HG03039 (cell line): ENCODE data around the gene ZBTB16.

Source experiments
- ATAC-seq: cut with Tn5 transposase; IDR thresholded peaks from one replicate; pipeline ENCODE4 v1.9.1; 2021; ENCODE audit warnings: mild to moderate bottlenecking, moderate library complexity; ENCODE audit not compliant: unreplicated experiment

The ZBTB16 gene

DNA sequence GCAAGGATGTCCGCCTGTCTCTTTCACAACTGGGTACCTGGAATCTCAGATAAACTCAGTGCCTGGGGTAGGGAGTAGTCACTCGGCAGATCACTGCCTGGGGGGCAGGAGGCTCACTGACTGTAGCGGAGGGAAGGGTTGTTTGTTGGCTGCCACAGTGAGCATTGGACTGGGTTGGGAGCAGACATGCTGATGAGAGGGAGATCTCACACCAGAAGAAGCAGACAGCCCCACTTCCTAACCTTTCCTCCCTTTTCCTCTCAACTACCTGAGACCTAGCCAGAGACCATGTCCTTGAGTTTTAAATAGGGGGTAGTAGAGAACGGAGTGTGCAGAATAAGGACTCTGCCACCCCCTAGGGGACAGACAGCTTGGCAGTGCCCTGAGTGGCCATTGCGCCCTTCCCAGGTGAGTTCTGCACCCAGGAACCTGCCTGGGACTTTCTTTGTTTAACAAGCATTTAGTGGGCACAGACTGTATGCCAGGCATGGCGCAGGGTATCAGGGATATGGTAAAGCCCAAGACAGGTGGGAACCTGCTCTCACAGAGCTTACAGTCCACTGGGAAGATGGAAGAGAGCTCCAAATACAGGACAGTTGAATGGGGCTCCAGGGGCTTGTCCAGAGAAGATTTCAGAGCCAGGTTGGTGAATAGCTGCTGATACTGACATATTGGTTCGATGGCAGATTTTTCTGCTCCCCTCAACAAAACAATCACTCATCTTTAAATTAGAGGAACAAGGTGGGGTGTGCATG, 121.0 kb downstream of the ZBTB16 start:
- no peak for ATAC-seq

DNA sequence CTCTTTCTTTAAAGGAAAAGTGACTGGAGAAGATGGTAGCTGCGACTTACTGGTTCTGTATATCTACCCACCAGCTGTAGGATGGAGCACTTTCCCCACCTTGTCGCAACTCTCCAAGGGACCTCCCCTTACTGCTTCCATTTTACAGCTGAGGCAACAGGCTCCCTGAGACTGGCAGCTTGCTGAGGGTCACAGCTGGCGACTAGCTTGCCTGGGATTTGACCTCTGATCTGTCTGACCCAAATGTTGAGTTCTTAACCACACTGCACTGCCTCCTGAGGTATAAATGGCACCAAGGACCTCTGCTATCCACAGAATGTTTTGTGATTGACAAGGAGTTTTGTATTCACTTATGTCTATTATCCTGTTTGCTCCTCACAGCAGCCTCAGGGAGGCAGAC, 121.7 kb downstream of the ZBTB16 start:
- no peak for ATAC-seq

DNA sequence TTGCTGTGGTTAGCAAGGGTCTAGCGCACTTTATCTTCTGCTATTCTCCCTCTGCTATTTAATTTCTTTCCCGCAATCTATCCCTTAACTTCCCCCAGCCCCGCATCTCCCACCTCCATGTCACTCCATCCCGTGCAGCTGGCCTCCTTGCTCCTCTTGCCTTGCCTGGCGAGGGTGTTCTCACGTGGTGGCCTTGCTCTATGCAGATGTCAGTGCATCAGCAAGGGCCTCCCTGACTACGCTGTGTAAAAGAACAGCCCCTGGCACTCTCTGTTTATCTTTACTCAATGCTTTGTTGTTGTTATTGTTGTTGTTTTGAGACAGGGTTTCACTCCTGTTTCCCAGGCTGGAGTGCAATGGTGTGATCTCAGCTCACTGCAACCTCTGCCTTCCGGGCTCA, 122.2 kb downstream of the ZBTB16 start:
- no peak for ATAC-seq

DNA sequence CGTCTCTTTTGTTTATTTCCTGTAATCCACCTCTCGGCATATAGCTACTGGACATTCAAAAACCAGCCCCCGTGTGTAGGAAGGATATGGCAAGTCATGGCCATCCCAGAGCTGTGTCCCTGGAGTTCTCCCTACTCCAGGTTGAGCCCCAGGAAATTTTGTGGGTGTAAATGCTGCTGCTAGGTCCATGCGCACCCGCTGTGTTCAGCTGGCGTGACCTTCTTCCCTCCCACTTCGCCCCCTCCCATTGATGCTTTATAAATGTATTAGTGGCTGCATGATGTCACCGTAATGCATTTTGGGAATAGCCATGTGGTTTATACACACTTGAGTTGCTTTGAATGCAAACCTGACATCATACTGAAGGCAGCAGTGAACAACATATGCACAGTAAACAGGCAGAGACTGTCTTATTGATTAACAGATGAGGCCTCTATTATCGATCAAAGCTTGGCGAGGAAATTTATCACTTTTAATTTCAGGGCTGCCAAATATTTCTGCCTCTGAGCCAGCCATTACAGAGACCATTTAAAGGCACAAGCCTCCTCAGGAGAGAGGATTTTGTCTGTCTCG, 123.0 kb downstream of the ZBTB16 start:
- no peak for ATAC-seq

DNA sequence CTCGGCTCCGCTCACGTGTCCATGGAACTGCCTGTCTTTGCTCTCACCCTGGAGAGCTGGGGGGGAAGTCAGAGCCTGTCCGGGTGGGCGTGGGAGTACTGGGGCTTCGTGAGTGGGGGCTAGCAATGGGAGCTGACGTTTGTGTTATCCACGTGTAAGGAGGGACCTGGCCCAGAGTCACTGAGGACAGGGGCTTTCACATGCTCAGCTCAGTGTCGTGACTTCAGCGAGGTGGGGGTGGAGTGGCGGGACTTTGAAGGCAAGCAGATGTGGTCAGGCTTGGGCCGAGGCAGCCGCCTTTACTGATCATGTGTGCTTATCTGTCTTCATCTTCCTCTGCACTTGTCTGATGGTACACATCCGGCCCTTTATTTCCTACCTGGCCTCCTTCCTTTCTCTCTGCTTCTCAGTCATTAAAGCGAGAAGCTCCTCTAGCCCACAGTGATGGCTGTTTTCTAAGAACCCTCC, 123.6 kb downstream of the ZBTB16 start:
- ATAC-seq = no peak

DNA sequence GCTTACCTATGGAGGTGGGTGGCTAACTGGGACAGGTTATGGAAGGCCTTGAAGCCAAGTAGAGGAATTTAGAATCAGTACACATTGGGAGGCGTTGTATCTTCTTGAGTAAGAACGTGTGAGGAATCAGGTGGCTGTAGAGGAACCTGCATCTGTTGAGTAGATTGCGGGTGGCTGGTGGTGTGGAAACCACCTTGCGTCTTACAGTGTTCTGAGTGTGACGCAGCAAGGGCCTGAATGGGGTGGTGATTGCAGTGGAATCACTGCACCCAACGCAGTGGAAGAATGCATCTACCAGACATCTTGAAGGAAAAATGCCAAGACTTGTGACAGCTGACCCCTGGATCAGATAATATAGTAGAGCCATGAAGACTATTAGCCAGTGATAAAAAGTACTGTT, 125.9 kb downstream of the ZBTB16 start:
- no peak for ATAC-seq

DNA sequence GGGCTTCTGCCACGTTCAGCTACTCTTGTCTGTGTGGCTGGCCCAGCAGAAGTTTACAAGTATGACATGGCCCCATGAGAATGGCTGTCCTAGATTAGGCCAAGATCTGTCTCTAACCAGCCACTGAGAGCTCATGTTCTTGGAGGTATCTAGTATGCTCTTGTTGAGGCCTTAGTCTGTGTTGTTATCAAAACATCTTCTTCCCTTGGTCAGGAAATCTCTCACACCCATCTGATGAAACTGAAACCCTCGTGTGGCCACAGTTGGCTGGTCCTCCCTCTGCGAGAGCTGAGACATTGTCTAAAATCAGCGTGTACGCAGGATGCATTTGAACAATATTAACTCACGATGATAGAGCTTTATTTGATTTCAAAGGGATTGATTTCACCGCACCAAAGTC, 127.7 kb downstream of the ZBTB16 start:
- ATAC-seq = no peak

DNA sequence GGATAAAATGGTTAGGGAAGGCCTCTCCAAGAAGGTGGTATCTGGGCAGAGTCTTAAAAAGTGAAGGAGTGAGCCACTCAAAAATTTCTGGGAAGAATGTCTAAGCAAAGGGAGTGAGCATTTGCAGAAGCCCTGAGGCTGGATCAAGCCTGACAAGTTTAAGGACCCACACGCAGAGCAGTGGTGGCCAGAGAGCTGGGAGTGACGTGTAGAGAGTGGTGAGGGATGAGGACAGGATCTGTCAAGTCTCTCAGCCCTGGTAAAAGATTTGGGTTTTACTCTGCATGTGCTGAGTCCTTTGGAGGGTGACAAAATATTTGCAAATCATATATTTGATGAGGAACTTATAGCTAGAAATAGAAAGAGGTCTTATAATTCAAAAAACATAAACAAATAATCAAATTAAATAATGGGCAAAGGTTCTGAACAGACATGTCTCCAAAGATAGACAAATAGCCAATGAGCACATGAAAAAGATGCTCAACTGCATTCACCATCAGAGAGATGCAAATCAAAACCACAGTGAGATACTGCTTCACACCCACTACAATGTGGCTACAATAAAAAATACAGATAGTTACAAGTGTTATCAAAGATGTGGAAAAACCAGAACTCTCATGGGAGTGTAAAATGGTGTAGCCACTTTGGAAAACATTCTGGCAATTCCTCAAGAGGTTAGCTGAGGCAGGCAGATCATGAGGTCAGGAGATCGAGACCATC, 129.5 kb downstream of the ZBTB16 start:
- ATAC-seq = no peak

DNA sequence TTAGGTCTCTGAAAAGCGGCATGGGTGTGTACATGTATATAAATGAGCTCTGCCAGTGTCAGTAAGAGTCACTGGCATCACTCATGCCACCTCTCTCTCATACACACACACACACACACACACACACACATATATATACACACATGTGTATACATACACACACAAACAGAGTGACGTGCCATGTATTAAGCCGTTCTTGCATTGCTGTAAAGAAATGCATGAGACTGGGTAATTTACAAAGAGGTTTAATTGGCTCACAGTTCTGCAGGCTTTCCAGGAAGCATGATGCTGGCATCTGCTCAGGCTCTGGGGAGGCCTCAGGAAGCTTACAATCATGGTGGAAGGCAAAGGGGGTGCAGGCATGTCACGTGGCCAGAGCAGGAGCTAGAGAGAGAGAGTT, 131.1 kb downstream of the ZBTB16 start:
- ATAC-seq = no peak

DNA sequence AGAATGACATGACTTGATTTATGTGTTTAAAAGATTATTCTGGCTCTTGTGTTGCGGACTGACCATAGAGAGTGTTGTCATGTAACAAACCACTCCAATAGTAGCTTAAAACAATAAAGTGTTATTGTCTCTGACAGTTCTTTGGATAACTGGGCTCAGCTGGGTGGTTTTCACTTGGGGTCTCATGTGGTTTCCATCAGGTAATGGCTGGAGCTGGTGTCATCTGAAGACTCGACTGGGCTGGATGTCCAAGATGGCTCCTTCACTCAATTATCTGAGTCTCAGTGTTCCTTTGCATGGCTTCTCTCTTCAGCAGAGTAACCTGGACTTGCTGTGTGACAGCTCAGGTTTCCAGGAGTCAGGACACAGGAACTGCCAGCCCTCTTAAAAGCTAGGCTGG, 132.4 kb downstream of the ZBTB16 start:
- ATAC-seq = no peak

DNA sequence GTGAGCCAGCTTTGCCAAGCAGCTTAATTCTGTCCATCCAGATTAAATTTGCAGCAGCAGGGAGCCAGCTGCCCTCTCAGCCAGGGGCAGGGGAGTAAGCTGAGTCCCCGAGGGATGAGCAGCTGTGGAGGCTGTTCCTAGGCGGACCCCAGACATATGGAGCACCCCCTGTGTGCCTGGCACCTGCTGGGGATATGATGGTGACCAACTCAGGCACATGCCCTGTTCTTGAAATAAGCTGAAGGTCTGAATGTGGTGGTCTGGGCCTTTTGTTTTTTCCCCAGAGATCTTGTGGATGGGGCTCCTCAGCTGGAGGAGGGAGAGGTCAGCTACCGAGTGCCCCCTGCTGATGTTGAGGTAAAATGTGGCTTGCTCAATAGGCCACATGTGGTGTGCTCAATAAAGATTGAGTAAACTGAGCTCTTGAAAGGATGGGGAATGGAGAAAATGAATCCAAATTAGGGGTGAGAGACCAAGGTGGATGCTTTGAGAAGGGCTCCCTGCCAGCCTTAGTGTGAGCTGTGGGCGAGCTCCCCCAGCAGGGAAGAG, 133.4 kb downstream of the ZBTB16 start:
- no peak for ATAC-seq

DNA sequence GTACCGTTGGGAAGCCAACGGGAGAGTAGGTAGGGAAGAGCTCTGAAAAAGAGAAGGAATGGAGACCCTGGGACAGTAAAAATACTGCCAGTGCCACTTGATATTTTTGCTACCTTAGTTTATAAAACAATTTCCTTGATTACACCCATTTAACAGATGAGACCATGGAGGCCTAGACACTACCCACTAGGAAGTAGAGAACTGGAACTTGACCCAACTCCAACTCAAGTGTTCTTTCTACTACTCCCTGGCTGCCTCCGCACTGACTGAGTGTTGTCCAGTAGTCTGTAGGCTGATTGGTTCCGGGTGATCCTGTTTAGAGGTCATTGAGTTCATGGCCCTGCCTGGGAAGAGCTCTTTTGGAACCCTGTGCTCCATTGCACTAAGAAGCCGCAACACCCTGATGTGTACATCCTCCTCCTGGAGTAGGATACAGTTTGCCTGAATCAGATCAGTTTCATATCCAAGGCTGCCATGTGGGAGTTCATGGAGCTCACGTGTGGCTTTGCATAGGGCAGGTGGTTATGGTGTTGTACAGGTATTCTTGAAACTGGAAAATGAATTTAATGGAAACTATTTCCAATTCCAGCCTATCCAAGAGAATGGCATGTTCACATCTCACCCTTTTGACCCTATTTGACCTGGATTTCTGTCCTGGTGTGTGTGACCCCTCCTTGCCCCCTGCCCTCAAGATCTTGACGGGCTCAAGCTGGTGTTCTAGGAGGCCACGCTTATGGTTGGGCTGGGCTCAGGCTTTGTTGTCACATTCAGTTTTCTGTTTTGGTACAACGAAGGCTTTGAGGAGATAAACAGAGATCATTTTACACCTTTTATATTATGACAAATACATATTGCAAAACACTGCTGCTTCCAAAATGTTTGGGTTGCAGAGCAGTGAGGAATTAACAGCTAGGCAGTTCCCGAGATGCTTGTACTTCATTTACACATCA, 134.5 kb downstream of the ZBTB16 start:
- ATAC-seq = no peak

DNA sequence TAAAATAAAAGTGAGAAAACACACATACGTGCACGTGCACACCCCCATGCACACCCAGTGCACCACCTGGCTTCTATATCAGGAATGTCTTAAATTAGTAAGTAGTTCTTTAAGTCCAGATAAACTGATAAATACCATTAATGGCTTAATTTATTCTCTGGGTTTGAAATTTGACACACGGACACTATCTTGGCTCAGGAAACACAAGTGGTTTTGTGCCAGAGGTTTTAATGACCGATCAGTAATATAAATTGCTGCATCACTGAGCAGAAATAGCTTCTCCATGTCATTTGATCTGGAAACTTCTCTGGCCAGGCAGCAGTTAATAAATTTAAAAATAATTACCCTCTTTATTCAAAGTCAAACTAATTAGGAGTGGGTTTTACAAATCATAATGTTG, 135.2 kb downstream of the ZBTB16 start:
- ATAC-seq = no peak

DNA sequence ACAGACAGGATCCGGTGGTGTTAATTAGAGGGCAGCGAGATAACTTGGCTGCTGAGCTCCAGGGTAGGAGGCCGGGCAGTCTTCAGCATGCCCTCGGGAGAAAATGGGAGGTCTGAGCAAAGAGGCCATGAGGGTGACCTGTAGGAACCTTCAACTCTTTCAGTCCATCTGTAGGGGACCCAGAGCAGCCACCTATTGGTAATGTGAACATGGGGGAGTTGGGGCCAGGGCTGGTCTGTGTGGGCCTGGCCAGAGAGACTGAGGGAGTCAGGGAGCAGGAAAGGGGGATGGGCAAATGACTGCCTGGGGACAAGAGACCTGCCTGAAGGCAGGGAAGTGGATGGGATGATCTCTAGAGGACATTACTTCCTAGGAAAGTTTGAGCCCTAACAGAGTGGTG, 135.6 kb downstream of the ZBTB16 start:
- ATAC-seq = no peak

DNA sequence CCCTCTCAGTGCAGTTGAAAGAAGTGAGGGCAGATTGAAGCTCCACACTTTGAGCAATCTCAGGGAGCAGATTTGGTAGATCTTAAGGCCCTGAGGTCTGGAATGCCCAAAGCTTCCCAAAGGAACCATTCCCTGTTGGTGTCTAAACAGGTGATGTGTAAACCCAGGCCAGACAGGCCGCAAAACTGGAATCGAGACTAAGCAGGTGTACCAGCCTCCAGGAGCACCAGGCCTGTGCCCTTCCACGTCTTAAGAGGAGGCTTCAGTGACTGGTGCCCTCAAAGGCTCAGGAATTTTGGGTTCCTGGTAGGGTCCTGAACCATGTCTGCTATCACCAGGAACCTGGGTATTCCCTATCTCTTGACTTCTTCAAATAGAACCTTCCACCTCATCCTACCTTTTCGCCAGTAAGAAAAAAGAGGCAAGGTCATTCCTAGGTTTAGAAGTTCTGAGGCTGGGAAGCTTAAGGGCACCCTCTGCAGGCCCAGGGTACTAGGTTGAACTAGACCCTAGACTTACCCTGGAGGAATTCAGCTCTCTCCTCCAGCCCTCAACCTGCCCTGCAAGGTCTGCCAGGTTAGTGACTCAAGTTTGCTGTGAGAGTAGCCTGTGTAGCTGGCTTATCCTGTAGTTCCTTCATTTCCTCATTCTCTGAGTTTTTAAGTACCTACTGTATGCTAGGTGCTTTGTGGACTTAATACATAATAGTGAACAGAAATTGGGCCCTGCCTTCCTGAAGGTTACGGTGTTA, 136.6 kb downstream of the ZBTB16 start:
- no peak for ATAC-seq

DNA sequence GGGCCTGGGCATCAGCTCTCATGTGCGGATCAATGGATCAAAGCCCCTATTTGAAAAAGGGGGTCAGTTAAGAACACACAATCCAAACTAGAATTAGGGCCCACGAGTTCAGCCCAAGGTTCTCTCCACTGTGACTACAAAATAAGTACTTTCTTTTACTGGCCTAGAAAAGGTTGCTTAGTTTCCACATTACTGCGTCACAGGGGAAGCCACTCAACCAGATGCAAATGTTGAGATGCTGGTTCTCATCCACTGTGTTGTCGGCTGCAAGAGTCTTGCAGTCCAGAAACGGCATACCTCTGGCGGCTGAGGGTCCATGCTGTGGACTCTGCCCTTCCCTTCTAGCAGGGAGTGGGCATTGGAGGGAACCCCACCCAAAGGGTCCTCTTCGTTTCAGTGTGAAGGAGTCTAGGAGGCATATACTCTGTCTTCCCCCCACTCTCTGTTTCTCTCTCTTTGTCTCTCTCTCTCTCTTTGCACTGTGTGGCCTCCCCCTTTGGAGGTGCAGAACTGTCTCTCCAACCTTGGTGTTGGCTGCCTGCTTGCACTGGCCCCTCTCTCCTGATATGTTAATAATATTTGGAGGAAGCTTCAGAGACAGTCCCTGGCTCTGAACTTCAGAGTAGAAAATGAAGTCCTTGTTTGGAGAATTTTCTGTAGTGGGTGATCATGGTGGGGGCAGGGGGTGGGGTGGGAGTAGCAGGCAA, 137.6 kb downstream of the ZBTB16 start:
- ATAC-seq = no peak

DNA sequence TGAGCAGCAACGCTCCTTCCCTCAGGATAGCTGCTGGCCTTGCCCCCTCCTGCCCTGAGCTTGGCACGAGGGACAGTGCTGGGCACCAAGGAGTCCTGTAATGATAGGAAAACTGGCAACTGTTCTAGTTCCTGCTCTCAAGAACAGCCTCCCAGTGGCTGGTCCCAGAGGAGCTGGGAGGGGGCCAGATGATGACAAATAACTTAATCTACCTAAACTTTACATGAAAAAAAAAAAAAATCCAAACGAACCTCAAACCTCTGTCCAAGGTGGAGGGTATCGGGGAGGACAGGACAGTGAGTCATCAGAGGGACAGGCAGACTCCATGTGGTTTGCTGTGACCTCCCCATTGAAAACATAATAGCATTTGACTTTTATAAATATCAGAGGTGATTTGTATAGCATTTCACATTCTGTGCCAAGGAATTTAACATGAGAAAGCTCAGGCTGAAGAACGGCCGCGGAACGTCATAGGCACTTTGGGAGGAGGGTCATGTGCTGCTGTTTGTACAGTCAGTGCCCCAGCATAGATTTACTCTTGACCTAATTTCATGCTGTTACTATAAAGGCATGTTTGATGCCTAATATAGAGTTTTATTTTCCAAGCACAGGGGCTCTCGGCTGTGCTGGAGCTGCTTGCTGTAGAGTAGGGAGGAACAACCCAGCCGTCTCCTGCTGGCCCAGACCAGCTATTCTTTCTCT, 138.4 kb downstream of the ZBTB16 start:
- no peak for ATAC-seq

DNA sequence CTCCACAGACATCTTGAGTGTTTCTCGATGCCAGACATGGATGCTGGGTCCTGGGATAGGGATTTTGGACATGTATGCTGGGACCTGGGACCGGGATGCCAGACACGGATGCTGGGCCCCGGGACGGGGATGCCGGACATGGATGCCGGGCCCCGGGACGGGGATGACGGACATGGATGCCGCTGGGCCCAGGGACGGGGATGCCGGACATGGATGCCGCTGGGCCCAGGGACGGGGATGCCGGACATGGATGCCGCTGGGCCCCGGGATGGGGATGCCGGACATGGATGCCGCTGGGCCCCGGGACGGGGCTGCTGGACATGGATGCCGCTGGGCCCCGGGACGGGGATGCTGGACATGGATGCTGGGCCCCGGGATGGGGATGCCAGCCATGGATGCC, 139.5 kb downstream of the ZBTB16 start:
- no peak for ATAC-seq
